Breast epithelium (tissue), 3 donors: ENCODE data around the gene ADD2.

Experiments used
- POLR2AphosphoS5 ChIP-seq, 3 donors: sonication (generic); formaldehyde crosslinking; IDR thresholded peaks; one replicate each; pipeline ENCODE4 v1.6.1; 2017; ENCODE audit warnings: antibody characterized with exemption in 3 of 3
- TF ChIP-seq, protein P1 (sequence below), 3 donors: fragments of 450-650 bp; IDR thresholded peaks; one replicate each; pipeline ENCODE4 v1.5.1; 2016 to 2017; ENCODE audit warnings: antibody characterized with exemption in 3 of 3, mild to moderate bottlenecking in 3 of 3, moderate library complexity in 3 of 3

DNA sequence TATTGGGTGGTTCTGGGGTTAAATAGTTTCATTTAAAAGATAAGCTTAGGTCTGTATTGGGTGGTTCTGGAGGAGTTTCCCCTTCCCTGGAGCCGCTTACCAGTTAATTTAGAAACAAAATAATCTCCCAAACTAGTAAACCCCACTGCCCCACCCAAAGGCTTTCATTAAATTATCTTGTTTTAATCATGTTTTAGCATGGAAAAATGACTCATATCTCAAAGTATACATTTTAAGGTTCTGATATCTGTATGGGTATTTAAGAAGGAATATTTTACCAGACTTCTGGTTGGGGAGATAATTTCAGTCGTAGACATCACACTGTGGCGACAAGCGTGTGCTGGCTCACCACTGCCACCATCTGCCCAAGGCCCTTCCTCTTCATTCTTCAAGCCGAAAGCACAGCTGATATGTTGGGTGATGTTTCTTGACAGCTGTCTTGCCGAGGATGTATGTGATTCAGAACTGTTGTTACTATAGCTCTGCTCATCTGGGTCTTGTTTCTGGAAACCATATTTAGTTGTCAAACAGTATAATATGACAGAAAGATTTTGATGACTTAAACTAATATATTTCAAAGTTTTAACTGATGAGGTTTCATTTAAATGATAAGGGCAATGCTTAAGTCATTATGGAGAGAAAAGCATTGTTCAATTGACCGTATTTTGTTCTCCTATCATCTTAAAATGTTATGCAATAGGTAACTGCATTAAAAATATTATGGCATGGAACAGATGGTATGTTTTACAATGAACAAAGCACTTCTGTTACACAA lies 17.3 kb upstream of the ADD2 start:
- no peak for TF ChIP-seq POLR2AphosphoS5 (IDR thresholded peaks at IDR 0.05)
- TF ChIP-seq, protein P1, sequence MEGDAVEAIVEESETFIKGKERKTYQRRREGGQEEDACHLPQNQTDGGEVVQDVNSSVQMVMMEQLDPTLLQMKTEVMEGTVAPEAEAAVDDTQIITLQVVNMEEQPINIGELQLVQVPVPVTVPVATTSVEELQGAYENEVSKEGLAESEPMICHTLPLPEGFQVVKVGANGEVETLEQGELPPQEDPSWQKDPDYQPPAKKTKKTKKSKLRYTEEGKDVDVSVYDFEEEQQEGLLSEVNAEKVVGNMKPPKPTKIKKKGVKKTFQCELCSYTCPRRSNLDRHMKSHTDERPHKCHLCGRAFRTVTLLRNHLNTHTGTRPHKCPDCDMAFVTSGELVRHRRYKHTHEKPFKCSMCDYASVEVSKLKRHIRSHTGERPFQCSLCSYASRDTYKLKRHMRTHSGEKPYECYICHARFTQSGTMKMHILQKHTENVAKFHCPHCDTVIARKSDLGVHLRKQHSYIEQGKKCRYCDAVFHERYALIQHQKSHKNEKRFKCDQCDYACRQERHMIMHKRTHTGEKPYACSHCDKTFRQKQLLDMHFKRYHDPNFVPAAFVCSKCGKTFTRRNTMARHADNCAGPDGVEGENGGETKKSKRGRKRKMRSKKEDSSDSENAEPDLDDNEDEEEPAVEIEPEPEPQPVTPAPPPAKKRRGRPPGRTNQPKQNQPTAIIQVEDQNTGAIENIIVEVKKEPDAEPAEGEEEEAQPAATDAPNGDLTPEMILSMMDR (IDR thresholded peaks at IDR 0.05), result no peak
